ENCODE measurements around the gene TSFM. TPM values are rescaled to one million over a fixed set of nuclear protein-coding genes. Genes with fewer than 3 reads are reported as not detected.

TSFM gene
- total RNA-seq, 4 donors from 2014 or later, result 19.6 to 35.4 (median 29.1) TPM

GRCh38 chr12:57808351-57808750 is 25.8 kb downstream of the TSFM start:
- no peak for TF ChIP-seq EP300 (IDR thresholded peaks at IDR 0.05)
- TF ChIP-seq POLR2A (IDR thresholded peaks at IDR 0.05), result no peak
- TF ChIP-seq, protein P1, sequence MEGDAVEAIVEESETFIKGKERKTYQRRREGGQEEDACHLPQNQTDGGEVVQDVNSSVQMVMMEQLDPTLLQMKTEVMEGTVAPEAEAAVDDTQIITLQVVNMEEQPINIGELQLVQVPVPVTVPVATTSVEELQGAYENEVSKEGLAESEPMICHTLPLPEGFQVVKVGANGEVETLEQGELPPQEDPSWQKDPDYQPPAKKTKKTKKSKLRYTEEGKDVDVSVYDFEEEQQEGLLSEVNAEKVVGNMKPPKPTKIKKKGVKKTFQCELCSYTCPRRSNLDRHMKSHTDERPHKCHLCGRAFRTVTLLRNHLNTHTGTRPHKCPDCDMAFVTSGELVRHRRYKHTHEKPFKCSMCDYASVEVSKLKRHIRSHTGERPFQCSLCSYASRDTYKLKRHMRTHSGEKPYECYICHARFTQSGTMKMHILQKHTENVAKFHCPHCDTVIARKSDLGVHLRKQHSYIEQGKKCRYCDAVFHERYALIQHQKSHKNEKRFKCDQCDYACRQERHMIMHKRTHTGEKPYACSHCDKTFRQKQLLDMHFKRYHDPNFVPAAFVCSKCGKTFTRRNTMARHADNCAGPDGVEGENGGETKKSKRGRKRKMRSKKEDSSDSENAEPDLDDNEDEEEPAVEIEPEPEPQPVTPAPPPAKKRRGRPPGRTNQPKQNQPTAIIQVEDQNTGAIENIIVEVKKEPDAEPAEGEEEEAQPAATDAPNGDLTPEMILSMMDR (IDR thresholded peaks at IDR 0.05), result no peak
- TF ChIP-seq POLR2AphosphoS5 (IDR thresholded peaks at IDR 0.05), result no peak
- Histone ChIP-seq H3K27ac (no peak overlapping the region), H3K4me3 (no peak overlapping the region), H3K27me3 (no peaks in the 10 kb centered on the region), H3K36me3 (peaks cover 52% of the 10 kb centered on the region), H3K9me3 (no peaks in the 10 kb centered on the region), H3K4me1 (peaks cover 5% of the 10 kb centered on the region)
- WGBS, result 94% methylated on average over 5 of the region's 5 CpGs
- DNase-seq (ENCODE audit: low spot score in 2 of 2), result no peak

GRCh38 chr12:57809425-57809824 is 26.8 kb downstream of the TSFM start:
- TF ChIP-seq EP300 (IDR thresholded peaks at IDR 0.05) (no peak), POLR2A (IDR thresholded peaks at IDR 0.05) (no peak), POLR2AphosphoS5 (IDR thresholded peaks at IDR 0.05) (no peak)
- TF ChIP-seq, protein P1 (IDR thresholded peaks at IDR 0.05), result no peak
- H3K27ac ChIP-seq, result no peak overlapping the region
- no peaks in the 10 kb centered on the region for H3K27me3 ChIP-seq
- WGBS, result 94% methylated on average over 3 of the region's 3 CpGs
- no peak for DNase-seq (ENCODE audit: low spot score in 2 of 2)
- no peaks in the 10 kb centered on the region for H3K4me1 ChIP-seq
- H3K9me3 ChIP-seq, result no peaks in the 10 kb centered on the region
- H3K4me3 ChIP-seq, result no peak overlapping the region
- peaks cover 52% of the 10 kb centered on the region for H3K36me3 ChIP-seq

- no peak overlapping the region for H3K27ac ChIP-seq
- H3K36me3 ChIP-seq, result peaks cover 52% of the 10 kb centered on the region
- peaks cover 4% of the 10 kb centered on the region for H3K4me1 ChIP-seq
- no peak overlapping the region for H3K4me3 ChIP-seq
- no peaks in the 10 kb centered on the region for H3K9me3 ChIP-seq
- no peak for TF ChIP-seq POLR2A (IDR thresholded peaks at IDR 0.05)
- no peak for TF ChIP-seq EP300 (IDR thresholded peaks at IDR 0.05)
- TF ChIP-seq, protein P1 (IDR thresholded peaks at IDR 0.05), result no peak
- TF ChIP-seq POLR2AphosphoS5 (IDR thresholded peaks at IDR 0.05), result no peak
- WGBS, result 80% methylated on average over 5 of the region's 5 CpGs
- H3K27me3 ChIP-seq, result no peaks in the 10 kb centered on the region
- no peak for DNase-seq (ENCODE audit: low spot score in 2 of 2)
Measured at GRCh38 chr12:57810450-57810849, 27.9 kb downstream of the TSFM start.

- no peak overlapping the region for H3K4me3 ChIP-seq
- TF ChIP-seq, protein P1 (IDR thresholded peaks at IDR 0.05), result no peak
- no peak for TF ChIP-seq POLR2A (IDR thresholded peaks at IDR 0.05)
- TF ChIP-seq POLR2AphosphoS5 (IDR thresholded peaks at IDR 0.05), result no peak
- no peak for TF ChIP-seq EP300 (IDR thresholded peaks at IDR 0.05)
- H3K36me3 ChIP-seq, result peaks cover 51% of the 10 kb centered on the region
- DNase-seq (ENCODE audit: low spot score in 2 of 2), result no peak
- no peaks in the 10 kb centered on the region for H3K9me3 ChIP-seq
- H3K4me1 ChIP-seq, result peaks cover 11% of the 10 kb centered on the region
- no peaks in the 10 kb centered on the region for H3K27me3 ChIP-seq
- 81% methylated on average over 10 of the region's 10 CpGs for WGBS
- H3K27ac ChIP-seq, result no peak overlapping the region
Measured at GRCh38 chr12:57811028-57811755, 28.6 kb downstream of the TSFM start.

- Histone ChIP-seq H3K27me3 (no peaks in the 10 kb centered on the region), H3K36me3 (peaks cover 31% of the 10 kb centered on the region), H3K4me1 (peaks cover 30% of the 10 kb centered on the region), H3K27ac (no peak overlapping the region), H3K4me3 (no peak overlapping the region), H3K9me3 (no peaks in the 10 kb centered on the region)
- TF ChIP-seq EP300 (IDR thresholded peaks at IDR 0.05), result no peak
- no peak for TF ChIP-seq POLR2AphosphoS5 (IDR thresholded peaks at IDR 0.05)
- TF ChIP-seq, protein P1 (IDR thresholded peaks at IDR 0.05), result no peak
- no peak for TF ChIP-seq POLR2A (IDR thresholded peaks at IDR 0.05)
- WGBS, result 75% methylated on average over 8 of the region's 14 CpGs
- DNase-seq (ENCODE audit: low spot score in 2 of 2), result no peak
Measured at GRCh38 chr12:57813111-57813970, 30.8 kb downstream of the TSFM start.

Data from suprapubic skin (tissue), 4 donors.